K562 (cell line): ENCODE measurements around the gene MACF1. TPM values are rescaled to one million over a fixed set of nuclear protein-coding genes. Genes with fewer than 3 reads are reported as not detected.

ENCODE experiments used
- ATAC-seq: fragments of 200-7000 bp; cut with Tn5 transposase; 3 replicates; pipeline ENCODE4 v1.9.1; 2020; ENCODE audit warnings: moderate library complexity
- BruUV-seq: library from RNA; stranded (reverse); fragments of 400-500 nt; replicated peaks from 2 replicates; lab custom pipeline; 2021; lab: Mats Ljungman, UMichigan
- CTCF ChIA-PET: fragments of 300-600 bp; formaldehyde crosslinking; extraction: SDS; loops from one replicate; lab custom pipeline; 2021; ENCODE audit warnings: low intra/inter-chr PET ratio; lab: Yijun Ruan, JAX
- POLR2A ChIA-PET: fragments of 300-600, 350-650 bp; sonication (Branson Sonifier 250); formaldehyde crosslinking; extraction: SDS; loops from one replicate; lab custom pipeline; 2021; ENCODE audit warnings: antibody characterized with exemption, inconsistent platforms; lab: Yijun Ruan, JAX
- DNase-seq, 4 experiments: peaks; one replicate each; pipeline versions ENCODE4 v3.0.0 to v3.0.0-alpha.2; 2011 to 2018; ENCODE audit warnings: low spot score in 3 of 4, mixed read lengths in 3 of 4; ENCODE audit errors: extremely low read depth in 1 of 4
- FAIRE-seq: peaks from 2 replicates; lab custom pipeline; 2011; peaks lifted over from hg19 to GRCh38; lab: Jason Lieb, UNC
- H2AFZ ChIP-seq: 2 replicates; pipeline ENCODE4 v1.6.0; 2011; ENCODE audit warnings: low read depth, low read length, control low read depth, inconsistent platforms
- H3K27ac ChIP-seq: fragments of 200-600 bp; 3 replicates; pipeline ENCODE4 v1.8.0; 2011; ENCODE audit warnings: low read depth, mild to moderate bottlenecking, control low read depth, inconsistent platforms, low read length, moderate library complexity, mixed read lengths; ENCODE audit errors: extremely low read depth
- H3K27me3 ChIP-seq, 2 experiments: fragments of 300-600 bp in 1 of 2; 2 replicates in 1 of 2; 3 replicates in 1 of 2; pipeline versions ENCODE4 v1.6.0 to v1.8.0; 2011; ENCODE audit warnings: inconsistent platforms in 2 of 2, low read length in 2 of 2, mild to moderate bottlenecking in 1 of 2, mixed read lengths in 1 of 2, moderate library complexity in 1 of 2; ENCODE audit not compliant: control insufficient read depth in 2 of 2, insufficient read depth in 2 of 2
- H3K36me3 ChIP-seq: fragments of 300-600 bp; 3 replicates; pipeline ENCODE4 v1.8.0; 2011; ENCODE audit warnings: mild to moderate bottlenecking, low read length, inconsistent platforms; ENCODE audit not compliant: control insufficient read depth, insufficient read depth
- H3K4me1 ChIP-seq, 2 experiments: fragments of 200-600 bp in 1 of 2; replicated peaks in 1 of 2; 2 replicates in 1 of 2; 3 replicates in 1 of 2; pipeline versions ENCODE4 v1.5.1 to v1.8.0; 2011; ENCODE audit warnings: inconsistent platforms in 2 of 2, low read length in 2 of 2, mild to moderate bottlenecking in 1 of 2, mixed read lengths in 1 of 2, moderate library complexity in 1 of 2; ENCODE audit not compliant: control insufficient read depth in 2 of 2, insufficient read depth in 2 of 2
- H3K4me2 ChIP-seq: 2 replicates; pipeline ENCODE4 v1.6.1; 2011; ENCODE audit warnings: low read length, control low read depth, inconsistent platforms, mixed read lengths; ENCODE audit not compliant: insufficient read depth
- H3K4me3 ChIP-seq: fragments of 200-600 bp; sonication (generic), shearing (Covaris generic); 2 replicates; pipeline ENCODE4 v1.5.1; 2016; ENCODE audit warnings: control low read depth, inconsistent platforms
- H3K79me2 ChIP-seq: fragments of 200-600 bp; 3 replicates; pipeline ENCODE4 v1.8.0; 2011; ENCODE audit warnings: low read length, inconsistent platforms; ENCODE audit not compliant: control insufficient read depth, insufficient read depth
- H3K9ac ChIP-seq, 2 experiments: 2 replicates each; pipeline versions ENCODE4 v1.6.0 to v1.6.1; 2011; ENCODE audit warnings: low read depth in 2 of 2, low read length in 2 of 2, control low read depth in 1 of 2, inconsistent platforms in 1 of 2, mild to moderate bottlenecking in 1 of 2, mixed read lengths in 1 of 2; ENCODE audit not compliant: insufficient read depth in 1 of 2
- H3K9me1 ChIP-seq: one replicate; pipeline ENCODE4 v1.6.0; 2011; ENCODE audit warnings: inconsistent platforms, mild to moderate bottlenecking, low read length, moderate library complexity; ENCODE audit not compliant: control insufficient read depth, insufficient read depth
- H3K9me3 ChIP-seq: replicated peaks from 2 replicates; pipeline ENCODE4 v1.5.1; 2011; ENCODE audit warnings: low read depth, low read length, inconsistent platforms; ENCODE audit not compliant: control insufficient read depth, insufficient read depth
- H4K20me1 ChIP-seq: replicated peaks from 2 replicates; pipeline ENCODE4 v1.6.1; 2011; ENCODE audit warnings: low read length, inconsistent platforms, mixed read lengths; ENCODE audit not compliant: control insufficient read depth, insufficient read depth
- BACH1 ChIP-seq: fragments of 200-800 bp; sonication (Bioruptor generic); IDR thresholded peaks from 2 replicates; pipeline ENCODE4 v1.6.1; 2016; ENCODE audit warnings: missing genetic modification characterization, missing compliant biosample characterization
- BRD4 ChIP-seq: fragments of 200-600 bp; sonication (generic); IDR thresholded peaks from 2 replicates; pipeline ENCODE4 v1.6.1; 2017; ENCODE audit warnings: inconsistent platforms
- CC2D1A ChIP-seq: fragments of 450-650 bp; IDR thresholded peaks from 2 replicates; pipeline ENCODE4 v1.6.1; 2017; ENCODE audit warnings: mild to moderate bottlenecking
- CREBBP ChIP-seq: IDR thresholded peaks from one replicate; pipeline ENCODE4 v1.6.1; 2012; ENCODE audit warnings: low read depth, mild to moderate bottlenecking, control low read depth, inconsistent platforms, low read length
- HDGF ChIP-seq: fragments of 450-650 bp; IDR thresholded peaks from 2 replicates; pipeline ENCODE4 v1.6.1; 2016
- HMG20A ChIP-seq: fragments of 450-650 bp; formaldehyde crosslinking; conservative IDR thresholded peaks from 2 replicates; pipeline ENCODE4 v1.4.0; 2020; ENCODE audit warnings: mild to moderate bottlenecking, mixed read lengths
- HMGXB4 ChIP-seq: sonication (generic); formaldehyde crosslinking; IDR thresholded peaks from 2 replicates; pipeline ENCODE4 v1.8.1; 2023; ENCODE audit warnings: mild to moderate bottlenecking, missing genetic modification reagents
- POLR2B ChIP-seq: fragments of 450-650 bp; IDR thresholded peaks from 2 replicates; pipeline ENCODE4 v1.6.1; 2018; ENCODE audit warnings: low read depth; ENCODE audit not compliant: partially characterized antibody
- SIN3A ChIP-seq, 2 experiments: fragments of 150-350 bp in 1 of 2; IDR thresholded peaks; 2 replicates each; pipeline ENCODE4 v1.6.1; 2011 to 2016; ENCODE audit warnings: borderline replicate concordance in 2 of 2, low read depth in 2 of 2, low read length in 2 of 2, mild to moderate bottlenecking in 2 of 2, moderate library complexity in 2 of 2; ENCODE audit not compliant: control insufficient read depth in 1 of 2
- TSC22D4 ChIP-seq: fragments of 450-650 bp; IDR thresholded peaks from 2 replicates; pipeline ENCODE4 v1.6.1; 2016; ENCODE audit warnings: missing genetic modification characterization, missing biosample characterization, control low read depth
- ZNF408 ChIP-seq: fragments of 250-450 bp; sonication (Bioruptor Pico); IDR thresholded peaks from 2 replicates; pipeline ENCODE4 v1.4.0; 2020; ENCODE audit warnings: low read depth, mild to moderate bottlenecking, moderate library complexity
- ZNF778 ChIP-seq: fragments of 450-650 bp; formaldehyde crosslinking; IDR thresholded peaks from 2 replicates; pipeline ENCODE4 v1.4.0; 2020; ENCODE audit warnings: mild to moderate bottlenecking, moderate library complexity
- WGBS: fragments of 100-300 bp; shearing (Covaris generic); methylation state at CpG from one replicate; pipeline ENCODE4 v1.1.6; 2016; ENCODE audit warnings: low coverage, mixed read lengths; ENCODE audit not compliant: insufficient coverage; ENCODE audit errors: missing lambda C conversion rate; 5-methylcytosine and 5-hydroxymethylcytosine counted together
- in situ Hi-C: fragments of 300-500 bp; cut with MboI; formaldehyde crosslinking; loops from 4 replicates; pipeline ENCODE4 v1.15.0; 2018; ENCODE audit warnings: inconsistent platforms, mixed read lengths
- intact Hi-C: fragments of 100-400 bp; cut with micrococcal nuclease; formaldehyde crosslinking; loops from 2 replicates; pipeline ENCODE4 v1.14.2; 2022
- polyA plus RNA-seq, 8 experiments: library from polyadenylated mRNA; depleted of rRNA in 4 of 8; stranded (reverse) in 5 of 8; unstranded in 3 of 8; fragments of >200 nt; fragmentation: Nextera tagmentation in 2 of 8; fragmentation: Illumina TruSeq in 1 of 8; extraction: Ambion mirVana in 2 of 8; extraction: Trizol in 1 of 8; gene quantifications; 2 replicates each; pipeline versions ENCODE4 v1.2.1 to v1.2.3, GENCODE V29; 2011 to 2014; ENCODE audit warnings: inconsistent platforms in 1 of 8, missing spikeins in 1 of 8
- total RNA-seq, 7 experiments: library from RNA; depleted of rRNA in 6 of 7; stranded (reverse); fragments of >200 nt in 6 of 7; fragmentation: Illumina TruSeq in 2 of 7; extraction: Trizol in 2 of 7; gene quantifications; 2 replicates each; pipeline versions ENCODE4 v1.2.1 to v1.2.3, GENCODE V29; 2011 to 2021; ENCODE audit warnings: low replicate concordance in 1 of 7
- TF ChIP-seq, protein P1 (sequence below), 2 experiments: fragments of 450-650 bp; IDR thresholded peaks; 2 replicates each; pipeline ENCODE4 v1.6.1; 2018; ENCODE audit warnings: mild to moderate bottlenecking in 2 of 2, low read depth in 1 of 2; ENCODE audit not compliant: partially characterized antibody in 2 of 2
- TF ChIP-seq, protein P2 (sequence below), 2 experiments: fragments of 450-650 bp; IDR thresholded peaks; 2 replicates each; pipeline ENCODE4 v1.6.1; 2016

MACF1 gene
- total and polyA plus RNA-seq, 9 of the 15 experiments (the other 6 are each of a cell fraction or from before 2014, with no cell fraction given), result 13.2 to 232 (median 112) TPM

- Histone ChIP-seq H3K27ac (peak overlapping the region; percentile 31; the same call in 1 of the 3 replicates), H3K9me3 (no peaks in the 10 kb centered on the region), H3K36me3 (no peaks in the 10 kb centered on the region), H3K4me3 (no peak overlapping the region), H4K20me1 (0 out of 2 replicates have a peak, but pooled peaks cover 3% of the 10 kb centered on the region), H3K9ac (no peak overlapping the region), H3K27me3 (no peaks in the 10 kb centered on the region), H3K4me1 (peaks cover 27 to 52% of the 10 kb centered on the region in 2 experiments), H2AFZ (no peak overlapping the region), H3K9me1 (no peaks in the 10 kb centered on the region), H3K4me2 (no peak overlapping the region), H3K79me2 (peaks cover 60% of the 10 kb centered on the region)
- CTCF ChIA-PET, result interaction anchor here (0.7 kb wide), 1 partner anchor 11 kb away, joined by 3 read pairs; no protein-coding TSS in a partner anchor
- BruUV-seq, result no TSS peak
- ATAC-seq, result peak; percentile 24; the same call in 1 of the 3 replicates
- intact Hi-C loops, result no loop called here
- 73% methylated on average over 9 of the region's 9 CpGs for WGBS
- no peak for FAIRE-seq
- in situ Hi-C loops, result no loop called here
- POLR2A ChIA-PET, result interaction anchor here (0.6 to 1.6 kb wide), 5 partner anchors 9 to 1468 kb away, joined by 3 to 7 read pairs (median 3); no protein-coding TSS in a partner anchor
- DNase-seq, result no peak
- no peak for TF ChIP-seq TSC22D4 (tag)
- no peak for TF ChIP-seq CREBBP
- TF ChIP-seq BACH1 (tag), result no peak
- TF ChIP-seq HMG20A (CRISPR knock-in tag), result no peak
- TF ChIP-seq POLR2B, result no peak
- TF ChIP-seq, protein P1, sequence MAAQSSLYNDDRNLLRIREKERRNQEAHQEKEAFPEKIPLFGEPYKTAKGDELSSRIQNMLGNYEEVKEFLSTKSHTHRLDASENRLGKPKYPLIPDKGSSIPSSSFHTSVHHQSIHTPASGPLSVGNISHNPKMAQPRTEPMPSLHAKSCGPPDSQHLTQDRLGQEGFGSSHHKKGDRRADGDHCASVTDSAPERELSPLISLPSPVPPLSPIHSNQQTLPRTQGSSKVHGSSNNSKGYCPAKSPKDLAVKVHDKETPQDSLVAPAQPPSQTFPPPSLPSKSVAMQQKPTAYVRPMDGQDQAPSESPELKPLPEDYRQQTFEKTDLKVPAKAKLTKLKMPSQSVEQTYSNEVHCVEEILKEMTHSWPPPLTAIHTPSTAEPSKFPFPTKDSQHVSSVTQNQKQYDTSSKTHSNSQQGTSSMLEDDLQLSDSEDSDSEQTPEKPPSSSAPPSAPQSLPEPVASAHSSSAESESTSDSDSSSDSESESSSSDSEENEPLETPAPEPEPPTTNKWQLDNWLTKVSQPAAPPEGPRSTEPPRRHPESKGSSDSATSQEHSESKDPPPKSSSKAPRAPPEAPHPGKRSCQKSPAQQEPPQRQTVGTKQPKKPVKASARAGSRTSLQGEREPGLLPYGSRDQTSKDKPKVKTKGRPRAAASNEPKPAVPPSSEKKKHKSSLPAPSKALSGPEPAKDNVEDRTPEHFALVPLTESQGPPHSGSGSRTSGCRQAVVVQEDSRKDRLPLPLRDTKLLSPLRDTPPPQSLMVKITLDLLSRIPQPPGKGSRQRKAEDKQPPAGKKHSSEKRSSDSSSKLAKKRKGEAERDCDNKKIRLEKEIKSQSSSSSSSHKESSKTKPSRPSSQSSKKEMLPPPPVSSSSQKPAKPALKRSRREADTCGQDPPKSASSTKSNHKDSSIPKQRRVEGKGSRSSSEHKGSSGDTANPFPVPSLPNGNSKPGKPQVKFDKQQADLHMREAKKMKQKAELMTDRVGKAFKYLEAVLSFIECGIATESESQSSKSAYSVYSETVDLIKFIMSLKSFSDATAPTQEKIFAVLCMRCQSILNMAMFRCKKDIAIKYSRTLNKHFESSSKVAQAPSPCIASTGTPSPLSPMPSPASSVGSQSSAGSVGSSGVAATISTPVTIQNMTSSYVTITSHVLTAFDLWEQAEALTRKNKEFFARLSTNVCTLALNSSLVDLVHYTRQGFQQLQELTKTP (IDR thresholded peaks at IDR 0.05; ENCODE audit: low read depth in 1 of 2, partially characterized antibody in 2 of 2), result peak in 1 of 2 experiments; percentile 42
- no peak for TF ChIP-seq ZNF778 (CRISPR knock-in tag)
- TF ChIP-seq, protein P2, sequence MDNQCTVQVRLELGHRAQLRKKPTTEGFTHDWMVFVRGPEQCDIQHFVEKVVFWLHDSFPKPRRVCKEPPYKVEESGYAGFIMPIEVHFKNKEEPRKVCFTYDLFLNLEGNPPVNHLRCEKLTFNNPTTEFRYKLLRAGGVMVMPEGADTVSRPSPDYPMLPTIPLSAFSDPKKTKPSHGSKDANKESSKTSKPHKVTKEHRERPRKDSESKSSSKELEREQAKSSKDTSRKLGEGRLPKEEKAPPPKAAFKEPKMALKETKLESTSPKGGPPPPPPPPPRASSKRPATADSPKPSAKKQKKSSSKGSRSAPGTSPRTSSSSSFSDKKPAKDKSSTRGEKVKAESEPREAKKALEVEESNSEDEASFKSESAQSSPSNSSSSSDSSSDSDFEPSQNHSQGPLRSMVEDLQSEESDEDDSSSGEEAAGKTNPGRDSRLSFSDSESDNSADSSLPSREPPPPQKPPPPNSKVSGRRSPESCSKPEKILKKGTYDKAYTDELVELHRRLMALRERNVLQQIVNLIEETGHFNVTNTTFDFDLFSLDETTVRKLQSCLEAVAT (IDR thresholded peaks at IDR 0.05), result peak in 1 of 2 experiments; percentile 45; a peak in 1 of 4 replicates
- no peak for TF ChIP-seq SIN3A (IDR thresholded peaks at IDR 0.05; ENCODE audit: borderline replicate concordance in 2 of 2, control insufficient read depth in 1 of 2, low read depth in 2 of 2, low read length in 2 of 2)
- no peak for TF ChIP-seq HDGF
- TF ChIP-seq HMGXB4, result no peak
- no peak for TF ChIP-seq ZNF408 (CRISPR knock-in tag)
- TF ChIP-seq CC2D1A, result peak; percentile 35; the same call in 1 of the 2 replicates
- TF ChIP-seq BRD4, result no peak
Measured at GRCh38 chr1:39173119-39173994, 31.1 kb upstream of the MACF1 start.
